K562 treated with DMSO at 1 percent for 24 hours (cell line): ENCODE measurements around the gene SNRNP48. TPM values are rescaled to one million over a fixed set of nuclear protein-coding genes. Genes with fewer than 3 reads are reported as not detected.

Experiments
- total RNA-seq: library from RNA; unstranded; fragments of 300-600 nt; gene quantifications from 2 replicates; pipeline ENCODE4 v1.2.3, GENCODE V29; 2022; ENCODE audit warnings: low read depth; ENCODE audit not compliant: insufficient read depth

The SNRNP48 gene
- 8.9 and 11.3 TPM in 2 replicates for total RNA-seq

GRCh38 chr6:7589949-7590917 lies at the start of gene SNRNP48:
Gene SNRNP48, plus strand, starts transcription at chr6:7590198. Its CDS starts 60 bp downstream, at chr6:7590258.

GRCh38 chr6:7541175-7542064 lies 48.6 kb upstream of the SNRNP48 start, which contains the start of gene DSP:
Gene DSP, plus strand, starts transcription at chr6:7541671. Its CDS starts 245 bp downstream, at chr6:7541916.

Other genes with a start within 250 kb of the SNRNP48 start
- gene CAGE1, start 200.5 kb upstream of the SNRNP48 start, total RNA-seq: not detected in 2 replicates
- 17.6 and 19.6 TPM in 2 replicates for gene RIOK1, start 200.4 kb upstream of the SNRNP48 start, total RNA-seq
- 0.06 TPM in 1 of 2 replicates, not detected in the other for gene DSP, start 48.5 kb upstream of the SNRNP48 start, total RNA-seq
- gene BMP6, start 135.9 kb downstream of the SNRNP48 start, total RNA-seq: 0.38 and 0.51 TPM in 2 replicates